HG02885 (cell line): Measurements from ENCODE around the gene TBC1D4.
"Not testable (repeated sequence)": the region's sequence is repeated elsewhere in the genome, so short reads cannot be mapped to it uniquely, and the experiment has no call there.

Source experiments
- ATAC-seq: cut with Tn5 transposase; IDR thresholded peaks from one replicate; pipeline ENCODE4 v1.9.1; 2021; ENCODE audit warnings: mild to moderate bottlenecking; ENCODE audit not compliant: unreplicated experiment, poor library complexity

The TBC1D4 gene

DNA sequence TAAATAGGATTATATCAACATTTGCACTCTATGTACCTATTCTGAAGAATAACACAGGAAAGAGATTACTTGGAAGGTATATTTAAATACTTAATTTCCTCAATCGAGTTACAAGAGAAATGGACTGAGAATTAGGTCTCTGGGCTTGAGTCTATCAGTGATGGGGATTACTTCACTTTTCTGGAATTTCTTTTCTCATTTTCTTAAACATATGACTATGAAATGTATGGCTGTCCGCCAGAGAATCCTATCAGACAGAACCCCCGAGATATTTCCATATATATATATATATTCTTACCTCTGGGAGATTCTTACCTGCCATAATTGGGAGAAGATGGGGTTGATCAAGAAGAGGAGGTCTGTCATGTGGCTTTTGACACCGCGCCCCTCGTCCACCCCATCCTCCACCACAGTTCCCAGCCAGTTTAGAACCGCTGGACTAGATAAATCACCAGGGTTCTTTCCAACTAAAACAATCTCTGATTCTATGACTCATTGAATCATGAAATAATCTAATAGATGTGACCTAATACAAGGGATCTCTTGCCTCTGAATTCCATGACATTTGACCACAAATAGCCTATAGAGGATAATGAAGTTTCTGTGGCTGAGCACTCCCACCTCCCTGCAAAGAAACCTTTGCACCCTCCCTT, 231.3 kb downstream of the TBC1D4 start:
- no peak for ATAC-seq

DNA sequence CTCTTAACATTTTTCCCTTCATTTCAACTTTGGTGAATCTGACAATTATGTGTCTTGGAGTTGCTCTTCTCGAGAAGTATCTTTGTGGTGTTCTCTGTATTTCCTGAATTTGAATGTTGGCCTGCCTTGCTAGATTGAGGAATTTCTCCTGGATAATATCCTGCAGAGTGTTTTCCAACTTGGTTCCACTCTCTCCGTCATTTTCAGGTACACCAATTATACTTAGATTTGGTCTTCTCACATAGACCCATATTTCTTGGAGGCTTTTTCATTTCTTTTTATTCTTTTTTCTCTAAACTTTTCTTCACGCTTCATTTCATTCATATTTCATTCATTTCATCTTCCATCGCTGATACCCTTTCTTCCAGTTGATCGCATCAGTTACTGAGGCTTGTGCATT, 236.4 kb downstream of the TBC1D4 start:
- not testable (repeated sequence) for ATAC-seq

DNA sequence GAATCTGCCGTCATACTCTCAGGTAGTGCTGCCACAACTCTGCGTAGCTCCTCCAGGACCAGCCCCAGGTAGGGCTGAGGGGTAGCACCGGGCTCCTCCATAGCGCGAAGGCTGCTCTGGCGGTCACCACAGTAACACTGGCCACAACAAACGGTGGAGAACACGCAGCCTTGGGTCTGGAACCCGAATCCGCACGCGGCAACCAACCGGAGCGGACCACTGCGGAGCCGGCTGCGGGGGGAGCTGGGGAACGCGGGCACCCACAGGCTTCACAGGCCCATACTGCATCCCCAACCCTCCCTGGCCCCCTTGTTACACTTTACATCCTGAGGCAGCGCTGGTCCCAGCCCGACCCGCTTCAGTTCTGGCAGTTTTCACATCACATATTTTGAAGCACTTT, 241.7 kb downstream of the TBC1D4 start:
- not testable (repeated sequence) for ATAC-seq

DNA sequence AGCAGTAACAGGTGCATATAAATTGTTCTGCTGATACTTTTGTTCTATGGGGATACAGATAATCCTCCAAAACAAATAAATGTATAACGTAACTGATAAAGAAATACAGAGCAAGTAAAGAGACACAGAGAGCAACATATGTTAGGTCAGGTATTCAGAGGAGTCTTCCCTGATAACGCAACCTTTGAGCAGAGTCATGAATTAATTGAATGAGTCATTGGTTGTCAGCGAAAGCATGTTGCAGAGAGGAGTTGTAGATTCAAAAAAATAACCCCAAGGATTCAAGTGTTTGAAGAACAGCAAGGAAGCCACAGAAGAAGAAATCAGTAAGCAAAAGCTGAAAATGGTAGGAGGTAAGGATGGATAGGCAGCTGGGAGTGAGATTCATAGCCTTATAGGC, 245.2 kb downstream of the TBC1D4 start:
- ATAC-seq = no peak
